NT2/D1 (cell line): Measurements from ENCODE around the gene PIP4K2C.

Experiments
- SUZ12 ChIP-seq: IDR thresholded peaks from 2 replicates; pipeline ENCODE4 v1.6.1; 2011; ENCODE audit not compliant: insufficient read length, insufficient read depth; ENCODE audit errors: extremely low read depth
- YY1 ChIP-seq: IDR thresholded peaks from 2 replicates; pipeline ENCODE4 v1.6.1; 2011; ENCODE audit not compliant: insufficient read length, insufficient read depth
- ZNF274 ChIP-seq: IDR thresholded peaks from 2 replicates; pipeline ENCODE4 v1.6.1; 2011; ENCODE audit warnings: mild to moderate bottlenecking, low read depth, low read length

DNA sequence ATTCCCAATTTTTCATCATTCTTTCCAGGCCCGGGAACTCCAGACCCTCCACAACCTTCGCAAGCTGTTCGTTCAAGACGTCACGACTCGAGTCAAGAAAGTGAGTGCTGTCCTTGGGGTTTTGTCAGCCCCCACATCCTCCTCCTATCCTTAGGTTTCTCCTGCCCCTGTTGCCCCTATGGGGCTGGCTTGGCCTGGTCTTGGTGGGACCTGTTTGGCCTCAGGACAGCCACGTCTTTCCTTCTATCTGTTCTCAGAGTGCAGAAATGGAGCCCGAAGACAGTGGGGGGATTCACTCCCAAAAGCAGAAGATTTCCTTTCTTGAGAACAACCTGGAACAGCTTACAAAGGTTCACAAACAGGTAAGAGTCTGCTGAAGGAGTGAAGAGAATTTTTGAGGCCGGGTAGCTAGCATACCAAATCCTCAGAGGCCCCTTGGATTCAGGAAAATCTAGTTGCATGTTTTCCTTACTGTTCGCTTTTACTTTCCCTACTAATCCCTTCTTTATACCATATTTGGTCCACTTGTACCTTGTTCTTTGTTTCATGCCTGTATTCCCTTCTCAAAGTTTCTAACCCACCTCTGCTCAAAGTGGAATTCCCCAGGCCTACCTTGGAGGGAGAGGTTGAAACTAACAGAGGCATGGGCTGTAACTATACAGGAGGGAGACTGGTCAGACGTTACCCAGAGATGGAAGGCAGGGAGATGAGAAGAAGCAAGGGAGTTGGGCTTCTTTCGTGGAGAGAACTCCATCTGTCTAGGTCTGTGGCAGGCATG is 12.8 kb upstream of the PIP4K2C start:
- TF ChIP-seq YY1 (no peak), ZNF274 (no peak), SUZ12 (no peak)
